ENCODE measurements around the gene SARM1.

SARM1 gene

GRCh38 chr17:28379814-28380801 is 8.6 kb downstream of the SARM1 start:
- DNase-seq (ENCODE audit: low spot score) (peak; percentile 90), ATAC-seq (ENCODE audit: low read depth) (peak; percentile 80)
- TF ChIP-seq CTCF (IDR thresholded peaks at IDR 0.05; ENCODE audit: poor library complexity, severe bottlenecking) = no peak
- H3K27ac ChIP-seq (ENCODE audit: poor library complexity, severe bottlenecking) = peak overlapping the region; percentile 54
- H3K4me3 ChIP-seq (ENCODE audit: severe bottlenecking) = no peak overlapping the region
- H3K9me3 ChIP-seq (ENCODE audit: severe bottlenecking) = no peaks in the 10 kb centered on the region
- no peaks in the 10 kb centered on the region for H3K36me3 ChIP-seq (ENCODE audit: low read depth)
- peaks cover 6% of the 10 kb centered on the region for H3K4me1 ChIP-seq (ENCODE audit: insufficient read depth, poor library complexity, severe bottlenecking)
- H3K27me3 ChIP-seq (ENCODE audit: insufficient read depth, poor library complexity, severe bottlenecking) = no peaks in the 10 kb centered on the region

DNA sequence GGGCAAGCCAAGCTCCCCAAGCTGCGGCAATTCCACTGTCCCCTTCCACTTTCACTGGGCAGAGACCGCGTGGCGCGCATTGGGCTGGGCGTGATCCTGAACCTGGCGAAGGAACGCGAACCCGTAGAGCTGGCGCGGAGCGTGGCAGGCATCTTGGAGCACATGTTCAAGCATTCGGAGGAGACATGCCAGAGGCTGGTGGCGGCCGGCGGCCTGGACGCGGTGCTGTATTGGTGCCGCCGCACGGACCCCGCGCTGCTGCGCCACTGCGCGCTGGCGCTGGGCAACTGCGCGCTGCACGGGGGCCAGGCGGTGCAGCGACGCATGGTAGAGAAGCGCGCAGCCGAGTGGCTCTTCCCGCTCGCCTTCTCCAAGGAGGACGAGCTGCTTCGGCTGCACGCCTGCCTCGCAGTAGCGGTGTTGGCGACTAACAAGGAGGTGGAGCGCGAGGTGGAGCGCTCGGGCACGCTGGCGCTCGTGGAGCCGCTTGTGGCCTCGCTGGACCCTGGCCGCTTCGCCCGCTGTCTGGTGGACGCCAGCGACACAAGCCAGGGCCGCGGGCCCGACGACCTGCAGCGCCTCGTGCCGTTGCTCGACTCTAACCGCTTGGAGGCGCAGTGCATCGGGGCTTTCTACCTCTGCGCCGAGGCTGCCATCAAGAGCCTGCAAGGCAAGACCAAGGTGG is 9.8 kb downstream of the SARM1 start:
- TF ChIP-seq CTCF (IDR thresholded peaks at IDR 0.05; ENCODE audit: poor library complexity, severe bottlenecking) = no peak
- Histone ChIP-seq H3K4me1 (ENCODE audit: insufficient read depth, poor library complexity, severe bottlenecking) (peaks cover 6% of the 10 kb centered on the region), H3K9me3 (ENCODE audit: severe bottlenecking) (no peaks in the 10 kb centered on the region), H3K4me3 (ENCODE audit: severe bottlenecking) (no peak overlapping the region), H3K36me3 (ENCODE audit: low read depth) (no peaks in the 10 kb centered on the region), H3K27ac (ENCODE audit: poor library complexity, severe bottlenecking) (peak overlapping the region; percentile 54), H3K27me3 (ENCODE audit: insufficient read depth, poor library complexity, severe bottlenecking) (no peaks in the 10 kb centered on the region)
- DNase-seq (ENCODE audit: low spot score) (no peak), ATAC-seq (ENCODE audit: low read depth) (no peak)

DNA sequence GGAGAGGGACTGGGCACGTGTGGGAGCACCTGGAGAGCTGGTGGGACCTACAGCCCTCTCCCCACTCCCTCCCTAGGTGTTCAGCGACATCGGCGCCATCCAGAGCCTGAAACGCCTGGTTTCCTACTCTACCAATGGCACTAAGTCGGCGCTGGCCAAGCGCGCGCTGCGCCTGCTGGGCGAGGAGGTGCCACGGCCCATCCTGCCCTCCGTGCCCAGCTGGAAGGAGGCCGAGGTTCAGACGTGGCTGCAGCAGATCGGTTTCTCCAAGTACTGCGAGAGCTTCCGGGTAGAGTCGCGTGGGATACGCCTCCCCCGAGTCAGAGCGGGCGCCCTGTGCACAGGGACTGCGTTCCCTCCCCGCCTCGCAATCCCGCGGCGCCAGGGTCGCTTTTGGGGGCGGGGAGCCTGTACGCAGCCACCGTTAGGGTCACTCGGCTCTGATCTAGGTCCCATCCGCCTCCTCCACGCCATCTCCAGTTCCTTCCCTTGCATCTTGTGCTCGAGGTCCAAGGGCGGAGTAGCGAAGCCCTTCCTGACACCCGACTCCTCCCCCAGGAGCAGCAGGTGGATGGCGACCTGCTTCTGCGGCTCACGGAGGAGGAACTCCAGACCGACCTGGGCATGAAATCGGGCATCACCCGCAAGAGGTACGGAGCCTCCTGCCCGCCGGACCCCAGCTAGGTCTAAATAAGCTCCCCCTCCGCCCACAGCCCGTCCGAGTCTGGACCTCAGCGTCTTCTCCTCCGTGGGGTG is 13.0 kb downstream of the SARM1 start:
- no peak overlapping the region for H3K27ac ChIP-seq (ENCODE audit: poor library complexity, severe bottlenecking)
- ATAC-seq (ENCODE audit: low read depth) (peak; percentile 64), DNase-seq (ENCODE audit: low spot score) (no peak)
- TF ChIP-seq CTCF (IDR thresholded peaks at IDR 0.05; ENCODE audit: poor library complexity, severe bottlenecking) = no peak
- peaks cover 6% of the 10 kb centered on the region for H3K4me1 ChIP-seq (ENCODE audit: insufficient read depth, poor library complexity, severe bottlenecking)
- H3K27me3 ChIP-seq (ENCODE audit: insufficient read depth, poor library complexity, severe bottlenecking) = no peaks in the 10 kb centered on the region
- H3K4me3 ChIP-seq (ENCODE audit: severe bottlenecking) = peak overlapping the region; percentile 20
- no peaks in the 10 kb centered on the region for H3K9me3 ChIP-seq (ENCODE audit: severe bottlenecking)
- no peaks in the 10 kb centered on the region for H3K36me3 ChIP-seq (ENCODE audit: low read depth)

- DNase-seq (ENCODE audit: low spot score) (no peak), ATAC-seq (ENCODE audit: low read depth) (peak; percentile 11; the same call in 1 of the 3 replicates)
- Histone ChIP-seq H3K4me1 (ENCODE audit: insufficient read depth, poor library complexity, severe bottlenecking) (peaks cover 6% of the 10 kb centered on the region), H3K9me3 (ENCODE audit: severe bottlenecking) (no peaks in the 10 kb centered on the region), H3K4me3 (ENCODE audit: severe bottlenecking) (peak overlapping the region; percentile 20), H3K36me3 (ENCODE audit: low read depth) (0 out of 2 replicates have a peak, but pooled peaks cover 5% of the 10 kb centered on the region), H3K27ac (ENCODE audit: poor library complexity, severe bottlenecking) (no peak overlapping the region), H3K27me3 (ENCODE audit: insufficient read depth, poor library complexity, severe bottlenecking) (no peaks in the 10 kb centered on the region)
- TF ChIP-seq CTCF (IDR thresholded peaks at IDR 0.05; ENCODE audit: poor library complexity, severe bottlenecking) = no peak
Measured at GRCh38 chr17:28385037-28385400, 13.5 kb downstream of the SARM1 start.

Data from RWPE2 (cell line).